ENCODE data around the gene SLC25A13.

The SLC25A13 gene

DNA sequence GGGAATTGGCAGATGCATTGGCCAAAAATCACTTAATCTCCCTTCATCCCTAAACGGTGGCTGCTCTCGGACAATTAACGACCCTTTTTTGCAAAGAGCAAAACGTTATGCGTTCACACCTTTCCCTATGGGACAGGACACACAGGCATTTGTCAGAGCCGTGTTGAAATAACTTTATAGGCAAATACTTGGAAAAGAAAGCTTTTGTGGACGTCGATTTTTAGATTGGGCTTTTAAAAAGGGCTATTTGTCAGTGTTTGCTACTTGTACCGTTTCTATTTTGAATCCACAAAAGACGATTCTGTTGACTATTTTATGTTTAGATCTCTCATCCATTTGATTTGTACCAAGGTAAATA, 245.6 kb downstream of the SLC25A13 start:
- no peak for DNase-seq

DNA sequence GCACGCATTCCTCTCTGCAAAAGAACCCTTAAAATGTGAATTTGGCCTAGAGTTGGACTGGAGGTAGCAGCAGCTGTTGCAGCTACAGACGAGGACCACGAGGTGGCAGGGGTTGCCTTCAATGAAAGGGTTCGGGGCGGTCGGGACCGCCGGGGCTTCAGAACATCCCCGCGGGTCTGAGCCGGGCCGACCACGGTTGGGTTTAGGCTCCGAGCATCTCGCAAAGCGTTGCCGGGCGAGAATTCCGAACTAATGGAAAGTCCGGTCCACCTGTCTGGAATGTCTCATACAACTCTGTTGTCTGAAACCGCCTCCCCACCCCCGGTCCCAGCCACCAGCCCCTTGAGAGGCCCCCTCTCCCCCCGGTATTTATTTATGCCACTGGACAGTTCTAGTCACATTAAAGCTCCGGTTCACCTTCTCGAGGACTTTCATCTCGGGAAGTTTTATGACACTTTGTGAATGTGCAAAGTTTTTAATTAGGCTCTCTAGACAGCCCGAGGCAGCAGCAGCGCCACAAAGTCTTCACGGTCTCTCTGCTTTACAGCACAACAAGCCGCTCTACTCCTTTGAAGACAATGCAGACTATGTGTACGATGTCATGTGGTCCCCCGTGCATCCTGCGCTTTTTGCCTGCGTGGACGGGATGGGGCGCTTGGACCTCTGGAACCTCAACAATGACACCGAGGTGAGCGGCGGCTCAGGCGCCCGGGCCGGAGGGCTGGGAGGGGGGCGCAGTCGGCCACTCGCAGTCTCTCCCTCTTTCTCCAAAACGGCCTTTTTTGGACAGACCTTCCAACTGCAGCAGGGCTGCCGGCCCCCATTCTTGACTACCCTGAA, 246.2 kb downstream of the SLC25A13 start:
- DNase-seq = no peak

DNA sequence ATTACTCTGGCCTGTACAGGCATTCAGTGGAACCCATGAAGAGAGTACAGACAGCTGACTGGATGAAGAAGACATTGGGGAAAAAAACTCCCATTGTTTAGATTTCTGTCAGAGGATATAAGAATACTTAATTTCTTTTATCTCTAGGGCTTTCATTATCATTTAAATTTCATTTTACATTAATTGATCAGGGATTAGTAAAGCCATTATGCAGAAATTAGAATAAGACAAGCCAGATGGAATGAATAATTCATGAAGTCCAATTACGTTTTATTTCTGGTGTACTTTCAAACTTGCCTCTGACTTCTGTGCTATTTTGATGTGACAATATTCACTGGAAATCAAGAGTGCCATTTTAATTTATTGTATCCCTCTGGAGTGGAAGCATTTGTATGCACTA, 247.0 kb downstream of the SLC25A13 start:
- no peak for DNase-seq

Measured in GF-D8 (cell line).